HepG2 (cell line): ENCODE data around the gene DNAJB2. TPM values are rescaled to one million over a fixed set of nuclear protein-coding genes. Genes with fewer than 3 reads are reported as not detected.

Source experiments
- DMAP1 ChIP-seq: IDR thresholded peaks from 2 replicates; pipeline ENCODE4 v1.6.1; 2016
- ESRRA ChIP-seq: sonication (generic); formaldehyde crosslinking; IDR thresholded peaks from 2 replicates; pipeline ENCODE4 v1.5.1; 2020; ENCODE audit warnings: mild to moderate bottlenecking, low read depth, missing genetic modification reagents
- HIVEP1 ChIP-seq: sonication (generic); formaldehyde crosslinking; IDR thresholded peaks from 2 replicates; pipeline ENCODE4 v1.4.0; 2020; ENCODE audit warnings: mild to moderate bottlenecking, missing genetic modification reagents
- KAT8 ChIP-seq: IDR thresholded peaks from 2 replicates; pipeline ENCODE4 v1.6.1; 2016; ENCODE audit warnings: missing genetic modification reagents, missing compliant biosample characterization
- KDM1A ChIP-seq: IDR thresholded peaks from 2 replicates; pipeline ENCODE4 v1.6.1; 2016; ENCODE audit warnings: missing compliant biosample characterization
- NCOA2 ChIP-seq: sonication (generic); formaldehyde crosslinking; IDR thresholded peaks from 2 replicates; pipeline ENCODE4 v1.8.0; 2022; ENCODE audit warnings: inconsistent platforms
- NFYB ChIP-seq: sonication (generic); formaldehyde crosslinking; IDR thresholded peaks from 2 replicates; pipeline ENCODE4 v1.4.0; 2020; ENCODE audit warnings: missing genetic modification reagents
- NR2F1 ChIP-seq, 2 experiments: fragments of 450-650 bp in 1 of 2; formaldehyde crosslinking in 1 of 2; IDR thresholded peaks; 2 replicates each; pipeline versions ENCODE4 v1.5.0 to v1.6.1; 2016 to 2020; ENCODE audit warnings: mild to moderate bottlenecking in 1 of 2, missing compliant biosample characterization in 1 of 2, missing genetic modification reagents in 1 of 2, moderate library complexity in 1 of 2
- RAD51 ChIP-seq: fragments of 450-650 bp; IDR thresholded peaks from 2 replicates; pipeline ENCODE4 v1.6.1; 2016; ENCODE audit warnings: borderline replicate concordance
- RFX3 ChIP-seq: IDR thresholded peaks from 2 replicates; pipeline ENCODE4 v1.6.1; 2016; ENCODE audit warnings: missing biosample characterization, missing genetic modification reagents
- ZBTB1 ChIP-seq: sonication (generic); formaldehyde crosslinking; IDR thresholded peaks from 2 replicates; pipeline ENCODE4 v1.4.0; 2020; ENCODE audit warnings: missing genetic modification reagents, borderline replicate concordance
- ZFP36L2 ChIP-seq: sonication (generic); formaldehyde crosslinking; IDR thresholded peaks from 2 replicates; pipeline ENCODE4 v1.4.0; 2020; ENCODE audit warnings: missing genetic modification reagents
- ZMYM2 ChIP-seq: sonication (generic); formaldehyde crosslinking; IDR thresholded peaks from 2 replicates; pipeline ENCODE4 v1.8.0; 2022; ENCODE audit warnings: mild to moderate bottlenecking, missing genetic modification reagents
- ZNF251 ChIP-seq: sonication (generic); formaldehyde crosslinking; IDR thresholded peaks from 2 replicates; pipeline ENCODE4 v1.9.0; 2021; ENCODE audit warnings: mild to moderate bottlenecking, missing genetic modification reagents
- ZNF296 ChIP-seq: sonication (generic); formaldehyde crosslinking; conservative IDR thresholded peaks from 2 replicates; pipeline ENCODE4 v1.5.0; 2020; ENCODE audit warnings: mild to moderate bottlenecking, missing genetic modification reagents
- ZNF589 ChIP-seq: sonication (generic); formaldehyde crosslinking; conservative IDR thresholded peaks from 2 replicates; pipeline ENCODE4 v1.8.0; 2022; ENCODE audit warnings: mild to moderate bottlenecking, moderate library complexity, missing genetic modification reagents
- ZNF850 ChIP-seq: sonication (generic); formaldehyde crosslinking; conservative IDR thresholded peaks from 2 replicates; pipeline ENCODE4 v1.9.0; 2021; ENCODE audit warnings: mild to moderate bottlenecking, missing genetic modification reagents
- polyA plus RNA-seq, 8 experiments: library from polyadenylated mRNA; depleted of rRNA in 3 of 8; stranded (reverse) in 7 of 8; unstranded in 1 of 8; fragments of >200 nt; fragmentation: Illumina TruSeq in 4 of 8; extraction: Trizol in 4 of 8; gene quantifications; 2 replicates each; pipeline versions ENCODE4 v1.2.1 to v1.2.3, GENCODE V29; 2011 to 2016; ENCODE audit warnings: low read depth in 4 of 8, missing spikeins in 1 of 8, mixed read lengths in 1 of 8; ENCODE audit not compliant: insufficient read depth in 1 of 8
- total RNA-seq, 5 experiments: library from RNA; depleted of rRNA; stranded (reverse); fragments of >200 nt; fragmentation: Illumina TruSeq; extraction: Trizol; gene quantifications; 2 replicates each; pipeline ENCODE4 v1.2.3, GENCODE V29; 2016; ENCODE audit warnings: low read depth in 1 of 5
- TF ChIP-seq, protein P1 (sequence below): sonication (generic); formaldehyde crosslinking; IDR thresholded peaks from 2 replicates; pipeline ENCODE4 v1.9.0; 2021; ENCODE audit warnings: missing genetic modification reagents, borderline replicate concordance
- TF ChIP-seq, protein P2 (sequence below): sonication (generic); formaldehyde crosslinking; IDR thresholded peaks from 2 replicates; pipeline ENCODE4 v1.8.0; 2022; ENCODE audit warnings: low read depth, missing genetic modification reagents
- TF ChIP-seq, protein P3 (sequence below): sonication (generic); formaldehyde crosslinking; IDR thresholded peaks from 2 replicates; pipeline ENCODE4 v1.4.0; 2020; ENCODE audit warnings: missing genetic modification reagents
- TF ChIP-seq, protein P4 (sequence below): IDR thresholded peaks from 2 replicates; pipeline ENCODE4 v1.6.1; 2016
- TF ChIP-seq, protein P5 (sequence below): sonication (generic); formaldehyde crosslinking; conservative IDR thresholded peaks from 2 replicates; pipeline ENCODE4 v1.8.1; 2023; ENCODE audit warnings: missing genetic modification reagents

DNAJB2 gene
- total and polyA plus RNA-seq, 2 of the 13 experiments (the other 11 are each of a cell fraction or from before 2014, with no cell fraction given) = 21.3 to 31.1 TPM

DNA sequence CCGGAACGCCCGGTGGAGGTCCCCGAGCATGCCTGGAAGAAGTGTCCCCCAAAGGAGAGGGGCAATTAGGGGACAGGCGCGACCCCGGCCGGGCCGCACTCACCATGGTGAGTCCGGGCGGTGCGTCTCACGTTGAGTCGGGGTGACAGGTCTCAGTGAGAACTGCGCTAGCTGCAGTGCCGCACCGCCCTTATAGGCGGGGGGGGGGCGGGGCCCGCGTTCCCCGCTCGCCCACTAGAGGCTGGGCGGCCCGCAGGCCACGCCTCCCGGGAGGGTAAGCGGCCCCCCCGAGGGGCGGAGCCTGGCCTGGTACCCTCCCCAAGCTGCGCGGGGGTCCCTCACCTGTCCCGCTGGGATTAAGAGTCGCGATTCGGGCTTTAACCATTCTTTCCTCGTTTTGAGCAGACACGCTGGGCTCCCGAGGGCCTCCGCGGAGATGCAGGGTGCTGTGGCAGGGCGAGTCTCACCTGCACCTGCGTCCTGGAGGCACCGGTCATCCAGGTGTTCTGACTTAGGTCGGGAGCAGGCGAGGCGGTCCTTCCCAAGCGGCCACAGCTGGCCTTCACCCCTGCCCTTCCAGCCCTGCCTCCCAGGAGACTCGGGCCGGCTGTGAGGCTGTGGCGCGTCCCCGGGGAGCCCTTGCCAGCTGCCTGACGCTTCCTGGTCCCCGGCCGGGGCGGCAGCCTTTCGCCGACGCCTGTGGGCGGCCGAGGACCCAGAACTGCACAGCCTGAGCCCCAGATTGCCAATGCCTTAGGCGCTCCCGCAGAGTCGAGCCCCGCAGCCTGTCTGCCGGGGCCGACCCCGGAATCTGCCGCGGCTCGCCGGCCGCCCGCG lies 25.2 kb upstream of the DNAJB2 start, which contains the start of gene TUBA4A (continued):
- TF ChIP-seq, protein P1, sequence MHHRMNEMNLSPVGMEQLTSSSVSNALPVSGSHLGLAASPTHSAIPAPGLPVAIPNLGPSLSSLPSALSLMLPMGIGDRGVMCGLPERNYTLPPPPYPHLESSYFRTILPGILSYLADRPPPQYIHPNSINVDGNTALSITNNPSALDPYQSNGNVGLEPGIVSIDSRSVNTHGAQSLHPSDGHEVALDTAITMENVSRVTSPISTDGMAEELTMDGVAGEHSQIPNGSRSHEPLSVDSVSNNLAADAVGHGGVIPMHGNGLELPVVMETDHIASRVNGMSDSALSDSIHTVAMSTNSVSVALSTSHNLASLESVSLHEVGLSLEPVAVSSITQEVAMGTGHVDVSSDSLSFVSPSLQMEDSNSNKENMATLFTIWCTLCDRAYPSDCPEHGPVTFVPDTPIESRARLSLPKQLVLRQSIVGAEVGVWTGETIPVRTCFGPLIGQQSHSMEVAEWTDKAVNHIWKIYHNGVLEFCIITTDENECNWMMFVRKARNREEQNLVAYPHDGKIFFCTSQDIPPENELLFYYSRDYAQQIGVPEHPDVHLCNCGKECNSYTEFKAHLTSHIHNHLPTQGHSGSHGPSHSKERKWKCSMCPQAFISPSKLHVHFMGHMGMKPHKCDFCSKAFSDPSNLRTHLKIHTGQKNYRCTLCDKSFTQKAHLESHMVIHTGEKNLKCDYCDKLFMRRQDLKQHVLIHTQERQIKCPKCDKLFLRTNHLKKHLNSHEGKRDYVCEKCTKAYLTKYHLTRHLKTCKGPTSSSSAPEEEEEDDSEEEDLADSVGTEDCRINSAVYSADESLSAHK (CRISPR knock-in tag) = no peak
- TF ChIP-seq, protein P2, sequence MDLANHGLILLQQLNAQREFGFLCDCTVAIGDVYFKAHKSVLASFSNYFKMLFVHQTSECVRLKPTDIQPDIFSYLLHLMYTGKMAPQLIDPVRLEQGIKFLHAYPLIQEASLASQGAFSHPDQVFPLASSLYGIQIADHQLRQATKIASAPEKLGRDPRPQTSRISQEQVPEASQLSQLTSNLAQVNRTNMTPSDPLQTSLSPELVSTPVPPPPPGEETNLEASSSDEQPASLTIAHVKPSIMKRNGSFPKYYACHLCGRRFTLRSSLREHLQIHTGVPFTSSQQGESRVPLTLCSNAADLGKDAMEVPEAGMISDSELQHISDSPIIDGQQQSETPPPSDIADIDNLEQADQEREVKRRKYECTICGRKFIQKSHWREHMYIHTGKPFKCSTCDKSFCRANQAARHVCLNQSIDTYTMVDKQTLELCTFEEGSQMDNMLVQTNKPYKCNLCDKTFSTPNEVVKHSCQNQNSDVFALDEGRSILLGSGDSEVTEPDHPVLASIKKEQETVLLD (CRISPR knock-in tag) = no peak
- no peak for TF ChIP-seq ZNF251 (CRISPR knock-in tag)
- peak; percentile 5; the same call in 1 of the 2 replicates for TF ChIP-seq NCOA2 (CRISPR knock-in tag)
- TF ChIP-seq, protein P3, sequence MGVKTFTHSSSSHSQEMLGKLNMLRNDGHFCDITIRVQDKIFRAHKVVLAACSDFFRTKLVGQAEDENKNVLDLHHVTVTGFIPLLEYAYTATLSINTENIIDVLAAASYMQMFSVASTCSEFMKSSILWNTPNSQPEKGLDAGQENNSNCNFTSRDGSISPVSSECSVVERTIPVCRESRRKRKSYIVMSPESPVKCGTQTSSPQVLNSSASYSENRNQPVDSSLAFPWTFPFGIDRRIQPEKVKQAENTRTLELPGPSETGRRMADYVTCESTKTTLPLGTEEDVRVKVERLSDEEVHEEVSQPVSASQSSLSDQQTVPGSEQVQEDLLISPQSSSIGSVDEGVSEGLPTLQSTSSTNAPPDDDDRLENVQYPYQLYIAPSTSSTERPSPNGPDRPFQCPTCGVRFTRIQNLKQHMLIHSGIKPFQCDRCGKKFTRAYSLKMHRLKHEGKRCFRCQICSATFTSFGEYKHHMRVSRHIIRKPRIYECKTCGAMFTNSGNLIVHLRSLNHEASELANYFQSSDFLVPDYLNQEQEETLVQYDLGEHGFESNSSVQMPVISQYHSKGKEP (CRISPR knock-in tag) = no peak
- TF ChIP-seq ZBTB1 = no peak
- no peak for TF ChIP-seq RFX3 (CRISPR knock-in tag)
- TF ChIP-seq, protein P4, sequence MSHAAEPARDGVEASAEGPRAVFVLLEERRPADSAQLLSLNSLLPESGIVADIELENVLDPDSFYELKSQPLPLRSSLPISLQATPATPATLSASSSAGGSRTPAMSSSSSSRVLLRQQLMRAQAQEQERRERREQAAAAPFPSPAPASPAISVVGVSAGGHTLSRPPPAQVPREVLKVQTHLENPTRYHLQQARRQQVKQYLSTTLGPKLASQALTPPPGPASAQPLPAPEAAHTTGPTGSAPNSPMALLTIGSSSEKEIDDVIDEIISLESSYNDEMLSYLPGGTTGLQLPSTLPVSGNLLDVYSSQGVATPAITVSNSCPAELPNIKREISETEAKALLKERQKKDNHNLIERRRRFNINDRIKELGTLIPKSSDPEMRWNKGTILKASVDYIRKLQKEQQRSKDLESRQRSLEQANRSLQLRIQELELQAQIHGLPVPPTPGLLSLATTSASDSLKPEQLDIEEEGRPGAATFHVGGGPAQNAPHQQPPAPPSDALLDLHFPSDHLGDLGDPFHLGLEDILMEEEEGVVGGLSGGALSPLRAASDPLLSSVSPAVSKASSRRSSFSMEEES = no peak
- TF ChIP-seq NR2F1 (CRISPR knock-in tag; IDR thresholded peaks at IDR 0.05) = no peak
- 0 out of 2 replicates have a peak, but pooled peaks have one; percentile 42 for TF ChIP-seq DMAP1 (CRISPR knock-in tag)
- no peak for TF ChIP-seq ZNF296
- no peak; the same call in 1 of the 2 replicates for TF ChIP-seq HIVEP1 (CRISPR knock-in tag)
- no peak for TF ChIP-seq KDM1A (CRISPR knock-in tag)
- TF ChIP-seq ZMYM2 = 0 out of 2 replicates have a peak, but pooled peaks have one; percentile 46
- no peak for TF ChIP-seq ZNF850 (CRISPR knock-in tag)
- TF ChIP-seq ZFP36L2 = no peak
- peak; percentile 19; the same call in 1 of the 2 replicates for TF ChIP-seq KAT8 (CRISPR knock-in tag)
- no peak for TF ChIP-seq RAD51
- no peak for TF ChIP-seq ESRRA
- TF ChIP-seq, protein P5, sequence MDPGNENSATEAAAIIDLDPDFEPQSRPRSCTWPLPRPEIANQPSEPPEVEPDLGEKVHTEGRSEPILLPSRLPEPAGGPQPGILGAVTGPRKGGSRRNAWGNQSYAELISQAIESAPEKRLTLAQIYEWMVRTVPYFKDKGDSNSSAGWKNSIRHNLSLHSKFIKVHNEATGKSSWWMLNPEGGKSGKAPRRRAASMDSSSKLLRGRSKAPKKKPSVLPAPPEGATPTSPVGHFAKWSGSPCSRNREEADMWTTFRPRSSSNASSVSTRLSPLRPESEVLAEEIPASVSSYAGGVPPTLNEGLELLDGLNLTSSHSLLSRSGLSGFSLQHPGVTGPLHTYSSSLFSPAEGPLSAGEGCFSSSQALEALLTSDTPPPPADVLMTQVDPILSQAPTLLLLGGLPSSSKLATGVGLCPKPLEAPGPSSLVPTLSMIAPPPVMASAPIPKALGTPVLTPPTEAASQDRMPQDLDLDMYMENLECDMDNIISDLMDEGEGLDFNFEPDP (CRISPR knock-in tag) = no peak
- peak; percentile 35; the same call in 1 of the 2 replicates for TF ChIP-seq ZNF589 (CRISPR knock-in tag)
- TF ChIP-seq NFYB (CRISPR knock-in tag) = peak; percentile 52
